HL-60 (cell line): ENCODE measurements around the gene TMUB2.

ENCODE experiments used
- DNase-seq, 2 experiments: peaks; one replicate each; pipeline ENCODE4 v3.0.0-alpha.2; 2010 to 2020; ENCODE audit warnings: low read depth in 1 of 2, low spot score in 1 of 2
- H3K27ac ChIP-seq: fragments of 250-450 bp; sonication (Bioruptor Pico); replicated peaks from 2 replicates; pipeline ENCODE4 v1.5.1; 2020; ENCODE audit warnings: mild to moderate bottlenecking, moderate library complexity
- H3K27me3 ChIP-seq: fragments of 250-450 bp; sonication (Bioruptor Pico); 2 replicates; pipeline ENCODE4 v1.5.1; 2021; ENCODE audit warnings: mild to moderate bottlenecking, moderate library complexity; ENCODE audit not compliant: insufficient read depth, poor library complexity, severe bottlenecking
- H3K4me3 ChIP-seq: replicated peaks from 2 replicates; pipeline ENCODE4 v1.5.1; 2011; ENCODE audit warnings: mild to moderate bottlenecking, control low read depth, low read length; ENCODE audit not compliant: insufficient read depth
- GABPA ChIP-seq: IDR thresholded peaks from 2 replicates; pipeline ENCODE4 v1.6.1; 2012; ENCODE audit warnings: low read depth
- POLR2AphosphoS5 ChIP-seq: IDR thresholded peaks from 2 replicates; pipeline ENCODE4 v1.6.1; 2012; ENCODE audit warnings: low read depth
- SPI1 ChIP-seq: IDR thresholded peaks from 2 replicates; pipeline ENCODE4 v1.6.1; 2012; ENCODE audit warnings: low read depth, mild to moderate bottlenecking, borderline replicate concordance
- TF ChIP-seq, protein P1 (sequence below): IDR thresholded peaks from 2 replicates; pipeline ENCODE4 v1.6.1; 2012; ENCODE audit warnings: low read depth; ENCODE audit not compliant: insufficient replicate concordance
- TF ChIP-seq, protein P2 (sequence below): IDR thresholded peaks from one replicate; pipeline ENCODE4 v1.5.1; 2011; ENCODE audit warnings: low read length, control low read depth, inconsistent platforms; ENCODE audit not compliant: insufficient read depth

TMUB2 gene

DNA sequence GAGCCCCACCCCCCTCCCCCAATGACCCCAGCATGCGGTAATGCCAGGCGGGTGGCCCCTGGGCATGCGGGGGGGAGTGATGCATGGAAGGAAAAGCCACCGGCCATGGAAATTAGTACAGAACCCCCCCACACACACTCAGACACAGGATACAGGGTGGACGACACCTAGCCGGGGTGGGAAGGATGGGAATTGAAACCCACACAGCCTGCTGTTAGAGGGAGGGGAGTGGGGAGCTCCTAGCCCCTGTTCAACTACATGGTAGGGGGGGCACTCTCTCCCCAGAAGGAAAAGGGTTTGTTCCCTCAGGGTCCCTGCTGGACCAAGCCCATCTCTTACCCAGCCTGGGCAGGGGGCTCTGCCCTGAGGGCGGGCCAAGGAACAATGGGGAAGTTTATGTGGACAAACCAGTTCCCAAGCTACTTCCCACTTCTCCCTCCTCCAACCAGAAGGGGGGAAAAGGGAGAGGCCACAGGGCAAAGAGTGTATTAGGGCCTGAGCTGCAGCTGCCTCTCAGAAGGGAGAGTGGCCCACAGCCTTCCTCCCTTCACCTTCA lies 5.2 kb downstream of the TMUB2 start:
- no peak for DNase-seq
- H3K4me3 ChIP-seq: no peak overlapping the region
- no peak overlapping the region for H3K27ac ChIP-seq
- no peaks in the 10 kb centered on the region for H3K27me3 ChIP-seq
- no peak for TF ChIP-seq GABPA
- TF ChIP-seq POLR2AphosphoS5: peak; percentile 44; the same call in 1 of the 2 replicates

DNA sequence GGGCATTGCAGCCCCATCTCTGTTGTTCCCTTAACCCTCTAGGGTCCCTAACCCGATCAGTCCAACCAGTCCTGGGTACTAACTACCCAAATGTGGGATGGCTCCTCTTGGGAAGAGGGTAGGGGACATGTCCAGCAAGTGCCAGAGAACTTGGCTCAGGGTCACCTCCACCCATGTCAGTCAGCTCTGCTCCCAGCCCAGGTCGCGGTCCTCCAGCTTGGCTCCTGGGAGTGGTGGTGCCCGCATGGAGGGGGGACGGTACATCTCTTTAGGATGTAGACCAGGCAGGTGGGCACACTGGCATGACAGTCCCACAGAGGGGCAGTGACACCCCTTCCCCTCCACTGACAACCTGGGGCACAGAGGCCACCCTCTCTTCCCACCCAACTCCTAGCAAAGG lies 6.0 kb downstream of the TMUB2 start:
- Histone ChIP-seq H3K27me3 (no peaks in the 10 kb centered on the region), H3K4me3 (no peak overlapping the region), H3K27ac (no peak overlapping the region)
- TF ChIP-seq, protein P1, sequence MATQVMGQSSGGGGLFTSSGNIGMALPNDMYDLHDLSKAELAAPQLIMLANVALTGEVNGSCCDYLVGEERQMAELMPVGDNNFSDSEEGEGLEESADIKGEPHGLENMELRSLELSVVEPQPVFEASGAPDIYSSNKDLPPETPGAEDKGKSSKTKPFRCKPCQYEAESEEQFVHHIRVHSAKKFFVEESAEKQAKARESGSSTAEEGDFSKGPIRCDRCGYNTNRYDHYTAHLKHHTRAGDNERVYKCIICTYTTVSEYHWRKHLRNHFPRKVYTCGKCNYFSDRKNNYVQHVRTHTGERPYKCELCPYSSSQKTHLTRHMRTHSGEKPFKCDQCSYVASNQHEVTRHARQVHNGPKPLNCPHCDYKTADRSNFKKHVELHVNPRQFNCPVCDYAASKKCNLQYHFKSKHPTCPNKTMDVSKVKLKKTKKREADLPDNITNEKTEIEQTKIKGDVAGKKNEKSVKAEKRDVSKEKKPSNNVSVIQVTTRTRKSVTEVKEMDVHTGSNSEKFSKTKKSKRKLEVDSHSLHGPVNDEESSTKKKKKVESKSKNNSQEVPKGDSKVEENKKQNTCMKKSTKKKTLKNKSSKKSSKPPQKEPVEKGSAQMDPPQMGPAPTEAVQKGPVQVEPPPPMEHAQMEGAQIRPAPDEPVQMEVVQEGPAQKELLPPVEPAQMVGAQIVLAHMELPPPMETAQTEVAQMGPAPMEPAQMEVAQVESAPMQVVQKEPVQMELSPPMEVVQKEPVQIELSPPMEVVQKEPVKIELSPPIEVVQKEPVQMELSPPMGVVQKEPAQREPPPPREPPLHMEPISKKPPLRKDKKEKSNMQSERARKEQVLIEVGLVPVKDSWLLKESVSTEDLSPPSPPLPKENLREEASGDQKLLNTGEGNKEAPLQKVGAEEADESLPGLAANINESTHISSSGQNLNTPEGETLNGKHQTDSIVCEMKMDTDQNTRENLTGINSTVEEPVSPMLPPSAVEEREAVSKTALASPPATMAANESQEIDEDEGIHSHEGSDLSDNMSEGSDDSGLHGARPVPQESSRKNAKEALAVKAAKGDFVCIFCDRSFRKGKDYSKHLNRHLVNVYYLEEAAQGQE: no peak
- TF ChIP-seq, protein P2, sequence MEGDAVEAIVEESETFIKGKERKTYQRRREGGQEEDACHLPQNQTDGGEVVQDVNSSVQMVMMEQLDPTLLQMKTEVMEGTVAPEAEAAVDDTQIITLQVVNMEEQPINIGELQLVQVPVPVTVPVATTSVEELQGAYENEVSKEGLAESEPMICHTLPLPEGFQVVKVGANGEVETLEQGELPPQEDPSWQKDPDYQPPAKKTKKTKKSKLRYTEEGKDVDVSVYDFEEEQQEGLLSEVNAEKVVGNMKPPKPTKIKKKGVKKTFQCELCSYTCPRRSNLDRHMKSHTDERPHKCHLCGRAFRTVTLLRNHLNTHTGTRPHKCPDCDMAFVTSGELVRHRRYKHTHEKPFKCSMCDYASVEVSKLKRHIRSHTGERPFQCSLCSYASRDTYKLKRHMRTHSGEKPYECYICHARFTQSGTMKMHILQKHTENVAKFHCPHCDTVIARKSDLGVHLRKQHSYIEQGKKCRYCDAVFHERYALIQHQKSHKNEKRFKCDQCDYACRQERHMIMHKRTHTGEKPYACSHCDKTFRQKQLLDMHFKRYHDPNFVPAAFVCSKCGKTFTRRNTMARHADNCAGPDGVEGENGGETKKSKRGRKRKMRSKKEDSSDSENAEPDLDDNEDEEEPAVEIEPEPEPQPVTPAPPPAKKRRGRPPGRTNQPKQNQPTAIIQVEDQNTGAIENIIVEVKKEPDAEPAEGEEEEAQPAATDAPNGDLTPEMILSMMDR: no peak
- TF ChIP-seq SPI1: no peak
- TF ChIP-seq GABPA: no peak
- TF ChIP-seq POLR2AphosphoS5: no peak
- no peak for DNase-seq

DNA sequence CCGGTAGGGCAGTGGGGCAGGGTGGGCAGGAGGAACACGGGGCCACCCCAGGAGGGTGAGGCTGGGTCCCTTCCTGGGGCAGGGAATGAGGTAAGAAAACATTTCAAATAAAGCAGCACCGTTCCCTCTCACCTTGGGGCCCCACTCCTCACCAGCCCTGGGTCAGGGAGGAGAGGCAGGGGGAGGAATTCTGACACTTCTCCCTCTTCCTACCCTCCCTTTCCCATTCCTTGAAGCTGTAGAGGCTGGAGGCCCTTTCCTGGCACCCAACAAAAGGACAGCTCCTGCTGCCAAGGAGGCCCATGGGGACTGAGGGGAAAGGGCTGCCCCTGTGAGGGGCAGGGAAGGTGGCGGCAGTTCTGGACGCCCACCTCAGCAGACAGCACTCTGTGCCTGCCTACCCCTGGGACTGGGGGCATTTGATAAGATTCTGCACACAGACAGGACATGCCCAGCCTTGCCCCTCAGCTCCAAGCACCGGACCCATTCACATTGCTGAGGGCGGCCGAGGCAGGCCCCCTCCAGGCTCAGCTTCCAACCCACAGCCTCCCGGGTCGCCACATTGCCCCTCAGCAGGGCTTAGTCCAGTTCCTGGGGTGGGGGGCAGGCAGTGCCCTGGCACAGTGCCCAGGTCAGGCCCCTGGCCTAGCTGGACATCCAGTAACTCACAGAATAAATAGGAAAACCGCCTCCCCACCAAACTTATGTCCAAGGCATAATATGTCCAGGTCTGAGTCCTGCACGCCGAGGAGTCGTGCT lies 6.7 kb downstream of the TMUB2 start:
- no peak for TF ChIP-seq SPI1
- no peak for TF ChIP-seq GABPA
- TF ChIP-seq, protein P1: no peak
- no peak for TF ChIP-seq POLR2AphosphoS5
- TF ChIP-seq, protein P2: no peak
- H3K27me3 ChIP-seq: no peaks in the 10 kb centered on the region
- no peak overlapping the region for H3K27ac ChIP-seq
- DNase-seq: no peak
- H3K4me3 ChIP-seq: no peak overlapping the region

DNA sequence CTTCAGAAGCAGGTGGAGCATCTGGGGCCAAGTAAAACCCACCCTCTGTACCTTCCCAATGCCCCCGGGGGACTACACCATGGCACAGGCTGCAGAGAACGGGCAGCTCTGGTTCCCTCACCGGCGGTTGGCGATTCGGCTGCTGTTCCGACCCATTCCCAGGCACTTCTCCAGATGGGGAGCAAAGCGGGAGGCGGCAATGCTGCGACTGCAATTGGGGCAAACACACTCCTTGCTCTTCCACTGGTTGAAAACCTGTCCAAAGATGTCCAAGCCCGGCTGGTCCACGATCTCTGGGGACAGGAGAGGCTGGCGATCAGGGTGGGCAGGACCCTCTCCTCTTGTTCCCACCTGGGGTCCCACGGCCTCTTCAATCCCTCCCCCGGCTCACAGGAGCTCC lies 10.3 kb downstream of the TMUB2 start:
- TF ChIP-seq POLR2AphosphoS5 (no peak), GABPA (no peak), SPI1 (no peak)
- TF ChIP-seq, protein P2: no peak
- TF ChIP-seq, protein P1: no peak
- Histone ChIP-seq H3K27me3 (no peaks in the 10 kb centered on the region), H3K4me3 (no peak overlapping the region), H3K27ac (peak overlapping the region; percentile 93)
- no peak for DNase-seq
